Tibial artery (tissue), 4 donors: ENCODE results near the gene FNDC8.

Source experiments
- DNase-seq, 2 donors: peaks; one replicate each; pipeline ENCODE4 v3.0.0-alpha.2; 2019
- H3K27ac ChIP-seq, 2 donors: fragments of 200-600 bp; sonication (generic) in 1 of 2; 1 replicate in 1 of 2; 2 replicates in 1 of 2; pipeline ENCODE4 v1.5.1; 2018 to 2019; ENCODE audit warnings: mild to moderate bottlenecking in 1 of 2
- H3K27me3 ChIP-seq, 2 donors: fragments of 200-600 bp; sonication (generic) in 1 of 2; one replicate each; pipeline versions ENCODE4 v1.5.1 to v1.6.0; 2016 to 2019
- H3K36me3 ChIP-seq, 3 donors: fragments of 200-600 bp; sonication (generic) in 2 of 3; one replicate each; pipeline ENCODE4 v1.5.1; 2016 to 2019; ENCODE audit warnings: mild to moderate bottlenecking in 2 of 3
- H3K4me1 ChIP-seq, 4 donors: fragments of 200-600 bp; sonication (generic) in 2 of 4; 1 replicate in 3 of 4; 2 replicates in 1 of 4; pipeline ENCODE4 v1.5.1; 2016 to 2019
- H3K4me3 ChIP-seq, 2 donors: fragments of 200-600 bp; sonication (generic) in 1 of 2; 1 replicate in 1 of 2; 2 replicates in 1 of 2; pipeline ENCODE4 v1.5.1; 2018 to 2019; ENCODE audit warnings: mild to moderate bottlenecking in 2 of 2
- H3K9me3 ChIP-seq, 3 donors: fragments of 200-600 bp; sonication (generic) in 1 of 3; one replicate each; pipeline ENCODE4 v1.5.1; 2016 to 2019
- intact Hi-C: fragments of 100-400 bp; cut with DNase I; formaldehyde crosslinking; loops from one replicate; pipeline ENCODE4 v1.15.0; 2023; ENCODE audit warnings: low total_unique reads
- TF ChIP-seq, protein P1 (sequence below), 2 experiments: fragments of 200-600 bp in 1 of 2; fragments of 450-650 bp in 1 of 2; IDR thresholded peaks; one replicate each; pipeline ENCODE4 v1.5.1; 2017 to 2019; ENCODE audit warnings: antibody characterized with exemption in 2 of 2, mild to moderate bottlenecking in 1 of 2, moderate library complexity in 1 of 2

The FNDC8 gene

DNA sequence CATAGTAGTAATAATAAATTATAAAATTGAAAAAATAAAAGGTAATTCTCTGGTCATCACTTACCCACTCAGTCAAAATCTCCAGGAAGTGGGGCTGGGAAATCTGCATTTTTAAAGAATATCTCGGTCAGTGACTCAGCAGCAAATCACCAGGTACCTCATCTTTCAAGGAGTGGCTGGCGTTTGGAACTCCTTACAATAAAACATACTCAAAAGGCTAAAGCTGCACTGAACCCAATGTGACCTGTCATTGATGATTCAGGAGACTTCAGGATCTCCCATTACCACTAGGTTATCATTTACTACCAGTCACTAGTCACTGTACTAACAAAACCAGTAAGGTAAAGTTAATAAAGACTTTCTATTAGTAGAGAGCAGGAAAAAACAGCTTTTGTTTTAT, 36.4 kb upstream of the FNDC8 start:
- intact Hi-C loops = no loop called here

DNA sequence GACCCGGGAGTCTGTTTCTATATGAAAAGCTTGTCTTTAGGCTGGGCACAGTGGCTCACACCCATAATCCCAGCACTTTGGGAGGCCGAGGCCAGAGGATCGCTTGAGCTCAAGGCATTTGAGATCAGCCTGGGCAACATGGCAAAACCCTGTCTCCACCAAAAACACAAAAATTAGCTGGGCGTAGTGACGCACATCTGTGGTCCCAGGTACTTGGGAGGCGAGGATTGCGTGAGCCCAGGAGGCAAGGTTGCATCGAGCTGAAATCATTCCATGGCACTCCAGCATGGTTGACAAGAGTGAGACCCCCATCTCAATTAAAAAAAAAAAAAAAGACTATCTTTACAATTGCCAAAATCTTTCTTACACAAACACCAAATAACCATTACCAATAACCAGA, 35.3 kb upstream of the FNDC8 start:
- peaks cover 0 to 28% (median 15%) of the 10 kb centered on the region in 4 donors for H3K4me1 ChIP-seq
- no peaks in the 10 kb centered on the region for H3K9me3 ChIP-seq
- no peaks in the 10 kb centered on the region for H3K27me3 ChIP-seq
- H3K27ac ChIP-seq = no peak overlapping the region
- no peak overlapping the region for H3K4me3 ChIP-seq
- intact Hi-C loops = no loop called here
- no peaks in the 10 kb centered on the region for H3K36me3 ChIP-seq
- DNase-seq = no peak
- TF ChIP-seq, protein P1, sequence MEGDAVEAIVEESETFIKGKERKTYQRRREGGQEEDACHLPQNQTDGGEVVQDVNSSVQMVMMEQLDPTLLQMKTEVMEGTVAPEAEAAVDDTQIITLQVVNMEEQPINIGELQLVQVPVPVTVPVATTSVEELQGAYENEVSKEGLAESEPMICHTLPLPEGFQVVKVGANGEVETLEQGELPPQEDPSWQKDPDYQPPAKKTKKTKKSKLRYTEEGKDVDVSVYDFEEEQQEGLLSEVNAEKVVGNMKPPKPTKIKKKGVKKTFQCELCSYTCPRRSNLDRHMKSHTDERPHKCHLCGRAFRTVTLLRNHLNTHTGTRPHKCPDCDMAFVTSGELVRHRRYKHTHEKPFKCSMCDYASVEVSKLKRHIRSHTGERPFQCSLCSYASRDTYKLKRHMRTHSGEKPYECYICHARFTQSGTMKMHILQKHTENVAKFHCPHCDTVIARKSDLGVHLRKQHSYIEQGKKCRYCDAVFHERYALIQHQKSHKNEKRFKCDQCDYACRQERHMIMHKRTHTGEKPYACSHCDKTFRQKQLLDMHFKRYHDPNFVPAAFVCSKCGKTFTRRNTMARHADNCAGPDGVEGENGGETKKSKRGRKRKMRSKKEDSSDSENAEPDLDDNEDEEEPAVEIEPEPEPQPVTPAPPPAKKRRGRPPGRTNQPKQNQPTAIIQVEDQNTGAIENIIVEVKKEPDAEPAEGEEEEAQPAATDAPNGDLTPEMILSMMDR (IDR thresholded peaks at IDR 0.05) = no peak

More for the DNA sequence above, 36.4 kb upstream of the FNDC8 start:
- DNase-seq = no peak
- Histone ChIP-seq H3K36me3 (no peaks in the 10 kb centered on the region), H3K4me3 (no peak overlapping the region), H3K4me1 (peaks cover 0 to 28% (median 15%) of the 10 kb centered on the region in 4 donors), H3K27me3 (no peaks in the 10 kb centered on the region), H3K27ac (no peak overlapping the region), H3K9me3 (no peaks in the 10 kb centered on the region)
- TF ChIP-seq, protein P1 (IDR thresholded peaks at IDR 0.05) = no peak

DNA sequence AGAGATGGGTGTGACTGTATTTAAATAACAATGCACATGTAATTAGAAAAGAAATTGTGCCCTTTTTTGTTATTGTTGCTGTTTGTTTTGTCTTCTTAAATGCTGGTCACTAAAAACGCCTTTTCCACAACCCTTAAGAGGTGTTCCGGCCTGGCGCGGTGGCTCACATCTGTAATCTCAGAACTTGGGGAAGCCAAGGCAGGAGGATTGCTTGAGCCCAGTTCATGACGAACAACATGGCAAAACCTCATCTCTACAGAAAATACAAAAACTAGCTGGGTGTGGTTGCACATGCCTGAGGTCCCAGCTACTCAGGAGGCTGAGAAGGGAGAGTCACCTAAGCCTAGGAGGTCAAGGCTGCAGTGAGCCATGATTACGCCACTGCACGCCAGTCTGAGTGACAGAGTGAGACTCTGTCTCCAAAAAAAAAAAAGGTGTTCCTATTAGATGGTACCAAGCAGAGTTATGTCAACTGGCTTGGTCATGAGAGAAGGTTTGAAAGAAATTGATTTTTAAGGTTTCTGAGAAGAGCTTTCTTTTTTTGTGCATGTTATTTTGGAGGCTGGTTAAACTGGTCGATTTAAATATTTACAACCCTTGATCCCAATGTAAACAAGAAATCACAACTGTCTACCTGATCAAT, 34.4 kb upstream of the FNDC8 start:
- Histone ChIP-seq H3K9me3 (no peaks in the 10 kb centered on the region), H3K36me3 (no peaks in the 10 kb centered on the region), H3K27me3 (no peaks in the 10 kb centered on the region), H3K27ac (no peak overlapping the region), H3K4me1 (peaks cover 0 to 28% (median 15%) of the 10 kb centered on the region in 4 donors), H3K4me3 (peak overlapping the region in 1 of 2 donors; percentile 96)
- intact Hi-C loops = no loop called here
- no peak for DNase-seq
- TF ChIP-seq, protein P1 (IDR thresholded peaks at IDR 0.05) = no peak

DNA sequence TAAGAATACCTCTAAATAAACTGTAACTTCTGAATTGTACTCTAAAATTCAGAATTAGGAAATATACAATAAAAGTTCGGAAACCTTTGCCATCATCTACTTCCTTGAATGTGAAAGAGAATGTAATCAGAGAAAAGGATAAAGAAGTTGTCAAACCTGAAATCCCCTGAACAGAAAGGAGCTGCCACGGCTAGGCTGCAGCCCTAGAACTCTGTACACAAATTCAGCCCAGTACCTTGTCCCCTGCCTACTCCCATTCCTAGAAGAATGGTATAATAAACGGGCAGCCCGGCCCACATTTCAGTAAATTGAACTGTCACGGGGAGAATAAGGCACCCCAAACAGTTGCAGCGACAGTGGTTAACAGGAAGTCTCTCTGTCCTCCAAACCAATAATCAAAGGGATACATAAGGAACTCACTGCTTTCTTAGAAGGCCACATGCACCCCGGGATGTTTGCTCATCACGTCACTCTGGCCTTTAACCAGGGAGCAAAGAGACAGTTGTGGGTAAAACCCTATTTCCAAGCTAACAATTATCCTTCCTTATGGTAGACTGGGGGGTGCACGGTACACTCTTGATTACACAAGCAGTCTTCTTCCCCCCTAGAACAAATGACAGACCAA, 33.6 kb upstream of the FNDC8 start:
- DNase-seq = no peak
- Histone ChIP-seq H3K36me3 (no peaks in the 10 kb centered on the region), H3K27me3 (no peaks in the 10 kb centered on the region), H3K9me3 (no peaks in the 10 kb centered on the region), H3K27ac (peak overlapping the region; percentile 91 to 93), H3K4me3 (peak overlapping the region; percentile 96 to 97), H3K4me1 (peaks cover 0 to 24% (median 15%) of the 10 kb centered on the region in 4 donors)
- TF ChIP-seq, protein P1 (IDR thresholded peaks at IDR 0.05) = no peak
- intact Hi-C loops = no loop called here

DNA sequence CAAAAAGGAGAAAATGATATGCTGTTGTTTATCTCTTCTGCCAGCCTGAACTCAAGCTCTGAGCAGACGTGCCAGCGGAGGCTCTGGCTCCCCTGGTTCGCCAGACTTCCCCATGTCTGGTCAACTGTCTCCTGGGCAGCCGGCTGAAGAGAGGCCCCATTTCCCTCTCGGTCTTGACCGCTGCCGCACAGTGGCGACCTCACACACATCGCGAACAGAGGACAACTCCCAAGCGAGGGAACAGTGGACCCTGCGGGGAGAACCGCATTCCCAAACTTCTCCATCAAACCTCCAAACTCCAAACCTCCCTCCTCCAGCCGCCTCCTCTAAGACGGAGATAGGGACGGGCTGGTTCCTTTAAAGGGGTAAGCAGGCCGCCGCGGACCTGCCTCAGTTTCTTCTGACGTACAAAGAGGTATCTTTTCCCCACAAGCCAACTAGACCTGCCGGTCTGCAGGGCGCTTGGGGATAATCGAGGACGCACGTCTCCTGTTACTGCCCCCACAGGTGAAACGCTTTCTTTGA, 33.0 kb upstream of the FNDC8 start:
- H3K9me3 ChIP-seq = no peaks in the 10 kb centered on the region
- intact Hi-C loops = no loop called here
- H3K4me1 ChIP-seq = peaks cover 0 to 24% (median 15%) of the 10 kb centered on the region in 4 donors
- H3K27ac ChIP-seq = peak overlapping the region; percentile 91 to 93
- H3K27me3 ChIP-seq = no peaks in the 10 kb centered on the region
- H3K4me3 ChIP-seq = peak overlapping the region; percentile 96 to 97
- no peaks in the 10 kb centered on the region for H3K36me3 ChIP-seq
- TF ChIP-seq, protein P1 (IDR thresholded peaks at IDR 0.05) = no peak
- peak; percentile 57 to 77 for DNase-seq
